Endodermal cell (in vitro differentiated cells): Measurements from ENCODE around the gene FIBCD1. TPM values are rescaled to one million over a fixed set of nuclear protein-coding genes. Genes with fewer than 3 reads are reported as not detected.
"Not testable (repeated sequence)": the region's sequence is repeated elsewhere in the genome, so short reads cannot be mapped to it uniquely, and the experiment has no call there.

ENCODE experiments used
- DNase-seq: peaks from one replicate; pipeline ENCODE4 v3.0.0-alpha.2; 2017
- H3K27ac ChIP-seq: 2 replicates; pipeline ENCODE4 v1.5.1; 2013; ENCODE audit warnings: mild to moderate bottlenecking, low read depth, low read length, moderate library complexity
- H3K27me3 ChIP-seq: 2 replicates; pipeline ENCODE4 v1.6.1; 2013; ENCODE audit warnings: mild to moderate bottlenecking, low read length, moderate library complexity; ENCODE audit not compliant: insufficient read depth, control insufficient read depth, poor library complexity, severe bottlenecking
- H3K36me3 ChIP-seq: 2 replicates; pipeline ENCODE4 v1.7.0; 2013; ENCODE audit warnings: mild to moderate bottlenecking, low read length, moderate library complexity; ENCODE audit not compliant: control insufficient read depth, insufficient read depth
- H3K4me1 ChIP-seq: one replicate; pipeline ENCODE4 v1.7.0; 2013; ENCODE audit warnings: low read length; ENCODE audit not compliant: control insufficient read depth, insufficient read depth
- H3K4me3 ChIP-seq: 2 replicates; pipeline ENCODE4 v1.5.1; 2013; ENCODE audit warnings: mild to moderate bottlenecking, low read length, moderate library complexity
- H3K9ac ChIP-seq: 2 replicates; pipeline ENCODE4 v1.6.1; 2013; ENCODE audit warnings: mild to moderate bottlenecking, low read length, moderate library complexity; ENCODE audit not compliant: poor library complexity, severe bottlenecking; ENCODE audit errors: extremely low read depth
- H3K9me3 ChIP-seq: 2 replicates; pipeline ENCODE4 v1.6.1; 2013; ENCODE audit warnings: mild to moderate bottlenecking, low read length, moderate library complexity; ENCODE audit not compliant: control insufficient read depth
- H3K27ac Mint-ChIP-seq: 2 replicates; pipeline ENCODE4 v1.8.0; 2020; ENCODE audit warnings: mixed read lengths
- H3K27me3 Mint-ChIP-seq: 2 replicates; pipeline ENCODE4 v1.8.0; 2021; ENCODE audit warnings: mild to moderate bottlenecking, mixed read lengths; ENCODE audit not compliant: insufficient read depth
- H3K36me3 Mint-ChIP-seq: 2 replicates; pipeline ENCODE4 v1.8.0; 2020; ENCODE audit warnings: low read depth, mixed read lengths
- H3K4me1 Mint-ChIP-seq: 2 replicates; pipeline ENCODE4 v1.8.0; 2020; ENCODE audit warnings: mixed read lengths
- H3K4me3 Mint-ChIP-seq: 2 replicates; pipeline ENCODE4 v1.8.0; 2020; ENCODE audit warnings: mild to moderate bottlenecking, moderate library complexity, mixed read lengths
- H3K9me3 Mint-ChIP-seq: 2 replicates; pipeline ENCODE4 v1.8.0; 2020; ENCODE audit warnings: mild to moderate bottlenecking, mixed read lengths
- CTCF ChIP-seq: fragments of 200-600 bp; sonication (generic); conservative IDR thresholded peaks from 2 replicates; pipeline ENCODE4 v1.5.0; 2021; ENCODE audit warnings: antibody characterized with exemption, mild to moderate bottlenecking
- WGBS, 2 experiments: methylation state at CpG; one replicate each; pipeline versions ENCODE4 v1.1.5 to v1.1.7; 2013; ENCODE audit warnings: missing lambda C conversion rate in 2 of 2, mixed read lengths in 1 of 2; ENCODE audit not compliant: insufficient coverage in 1 of 2, insufficient read length in 1 of 2; 5-methylcytosine and 5-hydroxymethylcytosine counted together
- total RNA-seq, 2 donors: library from RNA; stranded (reverse); fragmentation: NEBNext Ultra II Directional in 1 of 2; extraction: Animal tissue kit (Norgen Biotek cat#: 25700) in 1 of 2; gene quantifications; 2 replicates in 1 of 2; 3 replicates in 1 of 2; pipeline ENCODE4 v1.2.1, GENCODE V29; 2021

Gene FIBCD1
- total RNA-seq, 2 donors from 2014 or later: 2.8 to 3.7 TPM

DNA sequence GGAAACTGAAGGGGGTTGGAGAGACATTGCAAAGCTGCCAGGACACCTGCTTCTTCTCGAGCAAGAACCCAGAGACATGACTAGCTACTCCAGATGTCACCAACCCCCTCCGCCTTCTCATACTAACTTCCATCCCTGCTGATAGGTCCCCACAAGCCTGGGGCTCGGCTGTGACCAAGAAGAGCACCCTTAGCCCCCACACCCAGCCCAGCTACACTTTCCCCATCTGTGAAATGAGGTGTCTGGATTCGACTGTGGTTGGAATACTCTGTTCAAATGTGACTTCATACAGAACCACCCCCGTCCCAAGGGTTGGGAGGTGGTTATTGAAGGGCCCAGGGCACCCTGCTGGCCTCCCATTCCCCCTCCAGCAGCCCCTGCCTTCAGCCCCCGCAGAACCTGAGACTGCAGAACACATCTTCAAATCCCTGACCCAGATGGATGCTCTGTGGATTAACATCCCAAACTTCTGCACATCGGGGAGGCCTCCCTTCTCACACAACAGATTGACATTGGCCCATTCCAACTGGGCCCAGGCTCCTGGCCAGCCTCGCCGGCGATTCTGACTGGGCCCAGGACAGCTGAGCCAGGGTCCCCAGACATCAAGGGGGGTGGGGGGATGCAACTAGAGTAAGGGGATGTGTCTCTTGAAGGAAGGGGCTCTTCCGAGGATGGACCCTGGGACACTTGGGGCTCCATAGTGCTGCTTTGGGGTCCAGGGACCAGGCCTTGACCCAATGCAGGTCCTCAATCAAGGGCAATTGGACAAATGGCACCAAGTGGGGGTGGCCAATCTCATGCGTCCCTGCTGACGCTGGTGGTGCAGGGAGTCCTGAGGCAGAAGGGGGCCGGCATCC lies 21.7 kb upstream of the FIBCD1 start:
- Mint-ChIP-seq H3K27ac (no peak overlapping the region), H3K36me3 (peaks cover 3% of the 10 kb centered on the region), H3K27me3 (peaks cover 6% of the 10 kb centered on the region), H3K4me3 (no peak overlapping the region), H3K9me3 (peaks cover 17% of the 10 kb centered on the region), H3K4me1 (no peaks in the 10 kb centered on the region)
- Histone ChIP-seq H3K27ac (no peak overlapping the region), H3K4me3 (no peak overlapping the region), H3K36me3 (no peaks in the 10 kb centered on the region), H3K27me3 (no peaks in the 10 kb centered on the region), H3K9ac (no peak overlapping the region), H3K9me3 (peaks cover 3% of the 10 kb centered on the region), H3K4me1 (no peaks in the 10 kb centered on the region)
- TF ChIP-seq CTCF: no peak
- no peak for DNase-seq
- 87 to 97% methylated on average over 4 to 13 of the region's 14 CpGs for WGBS, 2 experiments

- H3K9me3 Mint-ChIP-seq: peaks cover 17% of the 10 kb centered on the region
- Histone ChIP-seq H3K9me3 (peaks cover 3% of the 10 kb centered on the region), H3K9ac (no peak overlapping the region), H3K27me3 (no peaks in the 10 kb centered on the region), H3K36me3 (no peaks in the 10 kb centered on the region), H3K27ac (no peak overlapping the region), H3K4me1 (no peaks in the 10 kb centered on the region), H3K4me3 (no peak overlapping the region)
- H3K4me1 Mint-ChIP-seq: no peaks in the 10 kb centered on the region
- no peak overlapping the region for H3K4me3 Mint-ChIP-seq
- H3K36me3 Mint-ChIP-seq: peaks cover 3% of the 10 kb centered on the region
- DNase-seq: no peak
- no peak overlapping the region for H3K27ac Mint-ChIP-seq
- TF ChIP-seq CTCF: no peak
- H3K27me3 Mint-ChIP-seq: peaks cover 6% of the 10 kb centered on the region
- 88 to 94% methylated on average over 8 to 9 of the region's 9 CpGs for WGBS, 2 experiments
These were observed 20.8 kb upstream of the FIBCD1 start for GRCh38 chr9:130959809-130960334.

DNA sequence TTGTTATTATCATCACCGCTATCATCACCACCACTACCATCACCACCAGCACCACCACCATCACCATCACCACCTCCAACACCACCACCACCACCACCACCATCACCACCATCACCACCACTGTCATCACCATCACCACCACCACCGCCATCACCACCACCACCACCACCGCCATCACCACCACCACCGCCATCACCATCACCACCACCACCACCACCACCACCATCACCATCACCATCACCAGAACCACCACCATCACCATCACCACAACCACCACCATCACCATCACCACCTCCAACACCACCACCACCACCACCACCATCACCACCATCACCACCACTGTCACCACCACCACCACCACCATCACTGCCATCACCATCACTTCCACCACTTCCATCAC lies 19.5 kb upstream of the FIBCD1 start:
- H3K4me1 ChIP-seq, H3K27me3 ChIP-seq, H3K36me3 Mint-ChIP-seq, H3K27me3 Mint-ChIP-seq, H3K4me3 Mint-ChIP-seq, DNase-seq, H3K27ac ChIP-seq, H3K4me3 ChIP-seq, H3K9me3 ChIP-seq, H3K4me1 Mint-ChIP-seq, H3K27ac Mint-ChIP-seq, H3K9ac ChIP-seq, H3K36me3 ChIP-seq: not testable (repeated sequence)
- WGBS, 2 experiments: 71% methylated on average over 4 of the region's 4 CpGs; no CpG with 5 or more reads in 1 of the 2 experiments
- H3K9me3 Mint-ChIP-seq: peaks cover 15% of the 10 kb centered on the region
